A673 (cell line): ENCODE results near the gene SLC27A1.

Source experiments
- CTCF ChIP-seq: fragments of 300-800, 200-600 bp; sonication (generic); conservative IDR thresholded peaks from 2 replicates; pipeline ENCODE4 v1.5.1; 2017; ENCODE audit warnings: low read depth, mild to moderate bottlenecking, antibody characterized with exemption, low read length, moderate library complexity, mixed read lengths
- EZH2 ChIP-seq: fragments of 200-600 bp; sonication (generic); IDR thresholded peaks from 2 replicates; pipeline ENCODE4 v1.6.1; 2017; ENCODE audit warnings: borderline replicate concordance, low read depth, mild to moderate bottlenecking, mixed read lengths, antibody characterized with exemption, low read length; ENCODE audit not compliant: poor library complexity, severe bottlenecking

GRCh38 chr19:17455308-17456123 is 14.8 kb upstream of the SLC27A1 start:
- TF ChIP-seq CTCF (no peak), EZH2 (no peak)
